DND-41 (cell line): ENCODE results near the gene SLC25A42.

Experiments used
- EZH2 ChIP-seq: IDR thresholded peaks from 3 replicates; pipeline ENCODE4 v1.6.1; 2012; ENCODE audit warnings: borderline replicate concordance, low read depth, mild to moderate bottlenecking, moderate library complexity, low read length, inconsistent platforms; ENCODE audit not compliant: severe bottlenecking
- TF ChIP-seq, protein P1 (sequence below): IDR thresholded peaks from 2 replicates; pipeline ENCODE4 v1.5.1; 2012; ENCODE audit warnings: borderline replicate concordance, low read length, moderate library complexity, mild to moderate bottlenecking; ENCODE audit not compliant: poor library complexity, severe bottlenecking; ENCODE audit errors: extremely low read depth

DNA sequence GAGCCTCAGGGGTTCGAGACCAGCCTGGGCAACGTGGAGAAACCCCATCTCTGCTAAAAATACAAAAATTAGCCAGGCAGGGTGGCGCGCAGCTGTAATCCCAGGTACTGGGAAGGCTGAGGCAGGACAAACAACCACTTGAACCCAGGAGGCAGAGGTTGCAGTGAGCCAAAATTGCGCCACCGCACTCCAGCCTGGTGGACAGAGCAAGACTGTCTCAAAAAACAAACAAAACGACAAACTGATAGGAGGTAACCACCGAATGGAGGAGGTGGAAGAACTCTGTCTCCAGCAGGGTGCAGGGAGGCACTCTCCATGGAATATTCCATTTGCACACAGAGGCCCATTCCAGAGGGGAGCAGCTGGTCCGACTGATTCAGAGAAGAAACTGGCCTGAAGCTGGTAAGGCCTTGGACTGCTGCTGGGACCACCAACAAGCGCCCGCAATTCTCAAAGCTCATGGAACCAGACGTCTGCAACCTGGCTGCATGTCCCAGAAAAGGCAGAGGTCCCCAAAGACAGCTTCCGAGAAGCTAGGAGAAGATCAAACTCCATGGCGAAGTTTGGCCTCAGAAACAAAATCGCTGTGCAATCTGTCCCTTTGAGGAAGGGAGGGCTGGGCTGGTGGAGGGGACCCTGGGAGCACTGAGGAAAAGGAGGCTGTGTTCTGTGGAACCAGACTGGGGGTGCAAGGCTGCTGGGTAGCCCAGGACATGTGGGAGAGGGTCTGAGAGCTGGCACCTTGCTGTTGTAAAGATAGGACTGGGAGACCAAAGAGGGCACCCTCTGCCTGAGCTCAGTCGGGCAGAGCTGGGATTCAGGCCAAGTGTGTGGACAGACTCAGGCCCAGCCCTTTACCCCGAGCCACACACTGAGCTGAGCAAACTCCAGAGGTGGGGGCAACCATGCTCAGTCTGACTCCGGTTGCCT, 35.2 kb downstream of the SLC25A42 start:
- TF ChIP-seq, protein P1, sequence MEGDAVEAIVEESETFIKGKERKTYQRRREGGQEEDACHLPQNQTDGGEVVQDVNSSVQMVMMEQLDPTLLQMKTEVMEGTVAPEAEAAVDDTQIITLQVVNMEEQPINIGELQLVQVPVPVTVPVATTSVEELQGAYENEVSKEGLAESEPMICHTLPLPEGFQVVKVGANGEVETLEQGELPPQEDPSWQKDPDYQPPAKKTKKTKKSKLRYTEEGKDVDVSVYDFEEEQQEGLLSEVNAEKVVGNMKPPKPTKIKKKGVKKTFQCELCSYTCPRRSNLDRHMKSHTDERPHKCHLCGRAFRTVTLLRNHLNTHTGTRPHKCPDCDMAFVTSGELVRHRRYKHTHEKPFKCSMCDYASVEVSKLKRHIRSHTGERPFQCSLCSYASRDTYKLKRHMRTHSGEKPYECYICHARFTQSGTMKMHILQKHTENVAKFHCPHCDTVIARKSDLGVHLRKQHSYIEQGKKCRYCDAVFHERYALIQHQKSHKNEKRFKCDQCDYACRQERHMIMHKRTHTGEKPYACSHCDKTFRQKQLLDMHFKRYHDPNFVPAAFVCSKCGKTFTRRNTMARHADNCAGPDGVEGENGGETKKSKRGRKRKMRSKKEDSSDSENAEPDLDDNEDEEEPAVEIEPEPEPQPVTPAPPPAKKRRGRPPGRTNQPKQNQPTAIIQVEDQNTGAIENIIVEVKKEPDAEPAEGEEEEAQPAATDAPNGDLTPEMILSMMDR = no peak
- TF ChIP-seq EZH2 = no peak
